ENCODE results near the gene SRGAP3. TPM values are rescaled to one million over a fixed set of nuclear protein-coding genes. Genes with fewer than 3 reads are reported as not detected.

Gene SRGAP3
- total RNA-seq, 1 experiment from 2014 or later, result 0.69 TPM

GRCh38 chr3:9064850-9065249, 184.6 kb downstream of the SRGAP3 start:
- Histone ChIP-seq H3K27ac (ENCODE audit: low read depth, low read length, poor library complexity, severe bottlenecking) (no peak overlapping the region), H3K4me1 (ENCODE audit: insufficient read depth, low read length, poor library complexity, severe bottlenecking) (no peaks in the 10 kb centered on the region), H3K36me3 (ENCODE audit: insufficient read depth, low read length, poor library complexity, severe bottlenecking) (no peaks in the 10 kb centered on the region), H3K9me3 (ENCODE audit: low read depth, low read length, poor library complexity, severe bottlenecking) (no peaks in the 10 kb centered on the region), H3K27me3 (replicated peaks; ENCODE audit: insufficient read depth, low read depth, low read length, poor library complexity) (no peaks in the 10 kb centered on the region), H3K4me3 (ENCODE audit: low read depth, low read length, poor library complexity, severe bottlenecking) (no peak overlapping the region)
- TF ChIP-seq EZH2 (IDR thresholded peaks at IDR 0.05; ENCODE audit: borderline replicate concordance, low read depth, low read length, poor library complexity, severe bottlenecking), result no peak
- TF ChIP-seq, protein P1, sequence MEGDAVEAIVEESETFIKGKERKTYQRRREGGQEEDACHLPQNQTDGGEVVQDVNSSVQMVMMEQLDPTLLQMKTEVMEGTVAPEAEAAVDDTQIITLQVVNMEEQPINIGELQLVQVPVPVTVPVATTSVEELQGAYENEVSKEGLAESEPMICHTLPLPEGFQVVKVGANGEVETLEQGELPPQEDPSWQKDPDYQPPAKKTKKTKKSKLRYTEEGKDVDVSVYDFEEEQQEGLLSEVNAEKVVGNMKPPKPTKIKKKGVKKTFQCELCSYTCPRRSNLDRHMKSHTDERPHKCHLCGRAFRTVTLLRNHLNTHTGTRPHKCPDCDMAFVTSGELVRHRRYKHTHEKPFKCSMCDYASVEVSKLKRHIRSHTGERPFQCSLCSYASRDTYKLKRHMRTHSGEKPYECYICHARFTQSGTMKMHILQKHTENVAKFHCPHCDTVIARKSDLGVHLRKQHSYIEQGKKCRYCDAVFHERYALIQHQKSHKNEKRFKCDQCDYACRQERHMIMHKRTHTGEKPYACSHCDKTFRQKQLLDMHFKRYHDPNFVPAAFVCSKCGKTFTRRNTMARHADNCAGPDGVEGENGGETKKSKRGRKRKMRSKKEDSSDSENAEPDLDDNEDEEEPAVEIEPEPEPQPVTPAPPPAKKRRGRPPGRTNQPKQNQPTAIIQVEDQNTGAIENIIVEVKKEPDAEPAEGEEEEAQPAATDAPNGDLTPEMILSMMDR (conservative IDR thresholded peaks at IDR 0.05; ENCODE audit: low read depth, low read length), result no peak
- DNase-seq (ENCODE audit: low spot score), result peak; percentile 83
- CTCF ChIA-PET, result no interaction called here
- BruUV-seq (replicated peaks), result no TSS peak
- POLR2A ChIA-PET (ENCODE audit: low non-redundant PET), result no interaction called here
- intact Hi-C loops (cut with micrococcal nuclease; ENCODE audit: unreplicated experiment), result loop anchor here (5.0 kb wide), 1 partner anchor 93 kb away; no protein-coding TSS in a partner anchor

- no peaks in the 10 kb centered on the region for H3K27me3 ChIP-seq (replicated peaks; ENCODE audit: insufficient read depth, low read depth, low read length, poor library complexity)
- H3K9me3 ChIP-seq (ENCODE audit: low read depth, low read length, poor library complexity, severe bottlenecking), result no peaks in the 10 kb centered on the region
- ChIA-PET POLR2A (ENCODE audit: low non-redundant PET) (no interaction called here), CTCF (no interaction called here)
- BruUV-seq (replicated peaks), result no TSS peak
- H3K27ac ChIP-seq (ENCODE audit: low read depth, low read length, poor library complexity, severe bottlenecking), result no peak overlapping the region
- TF ChIP-seq, protein P1 (conservative IDR thresholded peaks at IDR 0.05; ENCODE audit: low read depth, low read length), result no peak
- TF ChIP-seq EZH2 (IDR thresholded peaks at IDR 0.05; ENCODE audit: borderline replicate concordance, low read depth, low read length, poor library complexity, severe bottlenecking), result no peak
- no peak for DNase-seq (ENCODE audit: low spot score)
- H3K4me1 ChIP-seq (ENCODE audit: insufficient read depth, low read length, poor library complexity, severe bottlenecking), result no peaks in the 10 kb centered on the region
- intact Hi-C loops (cut with micrococcal nuclease; ENCODE audit: unreplicated experiment), result no loop called here
- no peaks in the 10 kb centered on the region for H3K36me3 ChIP-seq (ENCODE audit: insufficient read depth, low read length, poor library complexity, severe bottlenecking)
- no peak overlapping the region for H3K4me3 ChIP-seq (ENCODE audit: low read depth, low read length, poor library complexity, severe bottlenecking)
Observed at GRCh38 chr3:9064251-9064650, 185.2 kb downstream of the SRGAP3 start.

- no TSS peak for BruUV-seq (replicated peaks)
- Histone ChIP-seq H3K4me1 (ENCODE audit: insufficient read depth, low read length, poor library complexity, severe bottlenecking) (no peaks in the 10 kb centered on the region), H3K27me3 (replicated peaks; ENCODE audit: insufficient read depth, low read depth, low read length, poor library complexity) (no peaks in the 10 kb centered on the region), H3K4me3 (ENCODE audit: low read depth, low read length, poor library complexity, severe bottlenecking) (no peak overlapping the region), H3K27ac (ENCODE audit: low read depth, low read length, poor library complexity, severe bottlenecking) (no peak overlapping the region), H3K36me3 (ENCODE audit: insufficient read depth, low read length, poor library complexity, severe bottlenecking) (no peaks in the 10 kb centered on the region), H3K9me3 (ENCODE audit: low read depth, low read length, poor library complexity, severe bottlenecking) (no peaks in the 10 kb centered on the region)
- DNase-seq (ENCODE audit: low spot score), result no peak
- TF ChIP-seq, protein P1 (conservative IDR thresholded peaks at IDR 0.05; ENCODE audit: low read depth, low read length), result no peak
- TF ChIP-seq EZH2 (IDR thresholded peaks at IDR 0.05; ENCODE audit: borderline replicate concordance, low read depth, low read length, poor library complexity, severe bottlenecking), result no peak
- intact Hi-C loops (cut with micrococcal nuclease; ENCODE audit: unreplicated experiment), result no loop called here
- CTCF ChIA-PET, result interaction anchor here (0.7 kb wide), 1 partner anchor 68 kb away, joined by 14 read pairs; no protein-coding TSS in a partner anchor
- POLR2A ChIA-PET (ENCODE audit: low non-redundant PET), result no interaction called here
Observed at GRCh38 chr3:9062570-9062969, 186.9 kb downstream of the SRGAP3 start.

All from A673 (cell line).